H9 (cell line): Measurements from ENCODE around the gene MYOF. TPM values are rescaled to one million over a fixed set of nuclear protein-coding genes. Genes with fewer than 3 reads are reported as not detected.

Experiments
- DNase-seq: peaks from one replicate; pipeline ENCODE4 v3.0.0-alpha.2; 2017
- H2AFZ ChIP-seq: one replicate; pipeline ENCODE4 v1.6.1; 2013; ENCODE audit warnings: mild to moderate bottlenecking, low read length, control low read depth, moderate library complexity
- H2AK5ac ChIP-seq: 2 replicates; pipeline ENCODE4 v1.6.1; 2013; ENCODE audit warnings: low read length, control low read depth, mixed read lengths; ENCODE audit not compliant: insufficient read length
- H2BK120ac ChIP-seq: one replicate; pipeline ENCODE4 v1.6.1; 2013; ENCODE audit warnings: low read depth, mild to moderate bottlenecking, low read length, control low read depth, inconsistent platforms; ENCODE audit not compliant: poor library complexity, severe bottlenecking
- H2BK12ac ChIP-seq: 2 replicates; pipeline ENCODE4 v1.6.1; 2013; ENCODE audit warnings: low read length, control low read depth, mixed read lengths, low read depth; ENCODE audit not compliant: insufficient read length
- H2BK15ac ChIP-seq: 2 replicates; pipeline ENCODE4 v1.6.1; 2013; ENCODE audit warnings: low read depth, low read length, control low read depth
- H2BK20ac ChIP-seq: one replicate; pipeline ENCODE4 v1.6.1; 2013; ENCODE audit warnings: low read depth, mild to moderate bottlenecking, low read length, control low read depth, inconsistent platforms; ENCODE audit not compliant: poor library complexity, severe bottlenecking
- H2BK5ac ChIP-seq: 2 replicates; pipeline ENCODE4 v1.6.1; 2013; ENCODE audit warnings: low read length, control low read depth, mixed read lengths; ENCODE audit not compliant: insufficient read length
- H3K14ac ChIP-seq: 2 replicates; pipeline ENCODE4 v1.6.1; 2013; ENCODE audit warnings: low read length, control low read depth; ENCODE audit not compliant: insufficient read depth
- H3K18ac ChIP-seq: 2 replicates; pipeline ENCODE4 v1.6.1; 2013; ENCODE audit warnings: low read depth, mild to moderate bottlenecking, mixed read lengths, low read length, control low read depth; ENCODE audit not compliant: insufficient read length
- H3K23ac ChIP-seq: 2 replicates; pipeline ENCODE4 v1.6.1; 2013; ENCODE audit warnings: low read length, control low read depth, mixed read lengths, low read depth; ENCODE audit not compliant: insufficient read length
- H3K23me2 ChIP-seq: 2 replicates; pipeline ENCODE4 v1.6.1; 2013; ENCODE audit warnings: low read depth, mild to moderate bottlenecking, mixed read lengths, low read length, control low read depth; ENCODE audit not compliant: insufficient read length, poor library complexity, severe bottlenecking
- H3K27ac ChIP-seq: 2 replicates; pipeline ENCODE4 v1.5.1; 2013; ENCODE audit warnings: low read length, control low read depth, mixed read lengths, low read depth; ENCODE audit not compliant: insufficient read length
- H3K27me3 ChIP-seq: 2 replicates; pipeline ENCODE4 v1.6.1; 2013; ENCODE audit warnings: low read length, control low read depth, inconsistent platforms; ENCODE audit not compliant: insufficient read depth
- H3K4ac ChIP-seq: 2 replicates; pipeline ENCODE4 v1.6.1; 2013; ENCODE audit warnings: low read depth, mild to moderate bottlenecking, control low read depth, inconsistent platforms, low read length, moderate library complexity
- H3K4me1 ChIP-seq: 2 replicates; pipeline ENCODE4 v1.6.1; 2013; ENCODE audit warnings: low read length, control low read depth, inconsistent platforms; ENCODE audit not compliant: insufficient read depth
- H3K4me2 ChIP-seq: 2 replicates; pipeline ENCODE4 v1.6.1; 2013; ENCODE audit warnings: low read length, control low read depth, mixed read lengths; ENCODE audit not compliant: insufficient read length, insufficient read depth
- H3K56ac ChIP-seq: 2 replicates; pipeline ENCODE4 v1.6.1; 2013; ENCODE audit warnings: low read depth, mild to moderate bottlenecking, mixed read lengths, low read length, control low read depth; ENCODE audit not compliant: insufficient read length
- H3K79me1 ChIP-seq: 2 replicates; pipeline ENCODE4 v1.6.1; 2013; ENCODE audit warnings: low read depth, mild to moderate bottlenecking, moderate library complexity, low read length, control low read depth, inconsistent platforms; ENCODE audit not compliant: insufficient read depth, poor library complexity, severe bottlenecking
- H3K79me2 ChIP-seq: 2 replicates; pipeline ENCODE4 v1.6.1; 2013; ENCODE audit warnings: low read length, control low read depth, inconsistent platforms; ENCODE audit not compliant: insufficient read depth
- H3K9ac ChIP-seq: 2 replicates; pipeline ENCODE4 v1.6.1; 2013; ENCODE audit warnings: low read length, control low read depth, mixed read lengths; ENCODE audit not compliant: insufficient read length; ENCODE audit errors: extremely low read depth
- H3K9me3 ChIP-seq: one replicate; pipeline ENCODE4 v1.6.1; 2013; ENCODE audit warnings: low read depth, low read length, inconsistent platforms; ENCODE audit not compliant: control insufficient read depth
- H3T11ph ChIP-seq: one replicate; pipeline ENCODE4 v1.6.1; 2013; ENCODE audit warnings: mild to moderate bottlenecking, low read length, control low read depth, inconsistent platforms
- H4K20me1 ChIP-seq: one replicate; pipeline ENCODE4 v1.6.1; 2013; ENCODE audit not compliant: control insufficient read depth, insufficient read length, insufficient read depth
- H4K5ac ChIP-seq: 2 replicates; pipeline ENCODE4 v1.6.1; 2013; ENCODE audit warnings: low read depth, mild to moderate bottlenecking, mixed read lengths, low read length, control low read depth; ENCODE audit not compliant: insufficient read length
- H4K8ac ChIP-seq: replicated peaks from 2 replicates; pipeline ENCODE4 v1.6.1; 2013; ENCODE audit warnings: low read length, control low read depth, mixed read lengths, low read depth; ENCODE audit not compliant: insufficient read length
- H4K91ac ChIP-seq: 2 replicates; pipeline ENCODE4 v1.6.1; 2013; ENCODE audit warnings: low read depth, mild to moderate bottlenecking, moderate library complexity, mixed read lengths, low read length, control low read depth; ENCODE audit not compliant: insufficient read length
- H3K27ac Mint-ChIP-seq, 3 experiments: 2 replicates in 2 of 3; 3 replicates in 1 of 3; pipeline ENCODE4 v1.8.0; 2020 to 2021; ENCODE audit warnings: mixed read lengths in 3 of 3, mild to moderate bottlenecking in 1 of 3, moderate library complexity in 1 of 3
- H3K27me3 Mint-ChIP-seq: 2 replicates; pipeline ENCODE4 v1.8.0; 2021; ENCODE audit warnings: low read depth, mild to moderate bottlenecking, moderate library complexity, mixed read lengths
- H3K36me3 Mint-ChIP-seq, 3 experiments: 2 replicates in 2 of 3; 3 replicates in 1 of 3; pipeline ENCODE4 v1.8.0; 2020 to 2021; ENCODE audit warnings: low read depth in 3 of 3, mixed read lengths in 3 of 3; ENCODE audit not compliant: insufficient read depth in 1 of 3
- H3K4me1 Mint-ChIP-seq, 2 experiments: 2 replicates each; pipeline ENCODE4 v1.8.0; 2020; ENCODE audit warnings: mixed read lengths in 2 of 2
- H3K4me3 Mint-ChIP-seq, 2 experiments: 2 replicates in 1 of 2; 3 replicates in 1 of 2; pipeline ENCODE4 v1.8.0; 2020 to 2021; ENCODE audit warnings: mild to moderate bottlenecking in 2 of 2, mixed read lengths in 2 of 2, moderate library complexity in 1 of 2
- H3K9me3 Mint-ChIP-seq, 2 experiments: 2 replicates in 1 of 2; 3 replicates in 1 of 2; pipeline ENCODE4 v1.8.0; 2020; ENCODE audit warnings: mild to moderate bottlenecking in 2 of 2, mixed read lengths in 2 of 2, moderate library complexity in 1 of 2
- WGBS: extraction: QIAGEN DNeasy Blood & Tissue Kit; methylation state at CpG from one replicate; pipeline ENCODE4 v1.1.7; 2013; ENCODE audit warnings: missing lambda C conversion rate, low lambda C conversion rate, mixed read lengths; ENCODE audit not compliant: insufficient read length; ENCODE audit errors: extremely low coverage; 5-methylcytosine and 5-hydroxymethylcytosine counted together
- total RNA-seq: library from RNA; stranded (reverse); gene quantifications from 2 replicates; pipeline ENCODE4 v1.2.1, GENCODE V29; 2021
- TF ChIP-seq, protein P1 (sequence below): fragments of 200-600 bp; sonication (generic); conservative IDR thresholded peaks from 3 replicates; pipeline ENCODE4 v1.8.0; 2021; ENCODE audit warnings: antibody characterized with exemption, mild to moderate bottlenecking

MYOF gene
- total RNA-seq, 1 experiment from 2014 or later: 2.8 TPM

DNA sequence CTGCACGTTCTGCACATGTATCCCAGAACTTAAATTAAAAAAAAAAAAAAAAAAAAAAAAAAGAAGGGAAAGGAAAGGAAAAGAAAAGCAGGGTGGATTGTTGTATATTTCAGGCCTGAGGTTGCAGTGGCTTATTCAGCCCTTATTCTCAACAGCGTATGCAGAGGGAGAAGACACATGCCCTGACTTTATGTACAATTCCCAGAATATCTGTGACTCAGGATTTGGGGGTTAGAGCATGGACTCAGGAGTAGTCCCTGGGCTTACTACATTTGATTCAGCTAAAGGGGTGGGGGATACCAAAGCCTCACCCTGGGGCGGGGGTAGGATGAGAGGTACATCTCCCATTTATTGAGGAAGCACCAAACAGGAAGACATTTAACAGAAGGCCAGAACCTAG is 137.4 kb downstream of the MYOF start:
- Histone ChIP-seq H3K79me2 (no peaks in the 10 kb centered on the region), H3K4me1 (peaks cover 3% of the 10 kb centered on the region; the same call in 1 of the 2 replicates), H3K23me2 (no peaks in the 10 kb centered on the region), H2BK120ac (no peak overlapping the region), H3K23ac (no peak overlapping the region), H3K14ac (no peak overlapping the region), H3K9ac (no peak overlapping the region), H3K27ac (no peak overlapping the region), H2BK20ac (no peak overlapping the region), H3K56ac (no peak overlapping the region), H3T11ph (no peak overlapping the region), H3K4ac (no peak overlapping the region), H2BK5ac (no peak overlapping the region), H3K79me1 (no peaks in the 10 kb centered on the region), H4K5ac (no peak overlapping the region), H2AFZ (no peak overlapping the region), H4K8ac (no peak overlapping the region), H3K4me2 (no peak overlapping the region), H2BK15ac (no peak overlapping the region), H3K27me3 (no peaks in the 10 kb centered on the region; the same call in 1 of the 2 replicates), H2AK5ac (no peak overlapping the region), H4K20me1 (no peaks in the 10 kb centered on the region), H4K91ac (no peak overlapping the region), H3K18ac (no peak overlapping the region), H2BK12ac (no peak overlapping the region), H3K9me3 (no peaks in the 10 kb centered on the region)
- no CpG with 5 or more reads among the region's 3 CpGs for WGBS
- TF ChIP-seq, protein P1, sequence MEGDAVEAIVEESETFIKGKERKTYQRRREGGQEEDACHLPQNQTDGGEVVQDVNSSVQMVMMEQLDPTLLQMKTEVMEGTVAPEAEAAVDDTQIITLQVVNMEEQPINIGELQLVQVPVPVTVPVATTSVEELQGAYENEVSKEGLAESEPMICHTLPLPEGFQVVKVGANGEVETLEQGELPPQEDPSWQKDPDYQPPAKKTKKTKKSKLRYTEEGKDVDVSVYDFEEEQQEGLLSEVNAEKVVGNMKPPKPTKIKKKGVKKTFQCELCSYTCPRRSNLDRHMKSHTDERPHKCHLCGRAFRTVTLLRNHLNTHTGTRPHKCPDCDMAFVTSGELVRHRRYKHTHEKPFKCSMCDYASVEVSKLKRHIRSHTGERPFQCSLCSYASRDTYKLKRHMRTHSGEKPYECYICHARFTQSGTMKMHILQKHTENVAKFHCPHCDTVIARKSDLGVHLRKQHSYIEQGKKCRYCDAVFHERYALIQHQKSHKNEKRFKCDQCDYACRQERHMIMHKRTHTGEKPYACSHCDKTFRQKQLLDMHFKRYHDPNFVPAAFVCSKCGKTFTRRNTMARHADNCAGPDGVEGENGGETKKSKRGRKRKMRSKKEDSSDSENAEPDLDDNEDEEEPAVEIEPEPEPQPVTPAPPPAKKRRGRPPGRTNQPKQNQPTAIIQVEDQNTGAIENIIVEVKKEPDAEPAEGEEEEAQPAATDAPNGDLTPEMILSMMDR: no peak
- H3K27ac Mint-ChIP-seq: no peak overlapping the region
- DNase-seq: no peak
- no peaks in the 10 kb centered on the region for H3K9me3 Mint-ChIP-seq
- H3K4me3 Mint-ChIP-seq: no peak overlapping the region
- peaks cover 5 to 6% of the 10 kb centered on the region in 2 experiments for H3K4me1 Mint-ChIP-seq
- H3K27me3 Mint-ChIP-seq: no peaks in the 10 kb centered on the region
- no peaks in the 10 kb centered on the region; a peak in 1 of 7 replicates for H3K36me3 Mint-ChIP-seq
